HG03103 (cell line): ENCODE measurements around the gene KAT6B.
"Not testable (repeated sequence)": the region's sequence is repeated elsewhere in the genome, so short reads cannot be mapped to it uniquely, and the experiment has no call there.

Experiments
- ATAC-seq: cut with Tn5 transposase; IDR thresholded peaks from one replicate; pipeline ENCODE4 v1.9.1; 2021; ENCODE audit warnings: low read depth; ENCODE audit not compliant: unreplicated experiment

The KAT6B gene

GRCh38 chr10:74883428-74883827 lies 57.0 kb downstream of the KAT6B start:
- no peak for ATAC-seq

- ATAC-seq = no peak
These were observed 61.3 kb downstream of the KAT6B start for GRCh38 chr10:74887614-74888284.

- no peak for ATAC-seq
These were observed 62.7 kb downstream of the KAT6B start for GRCh38 chr10:74888962-74889661.

- no peak for ATAC-seq
These were observed 63.2 kb downstream of the KAT6B start for GRCh38 chr10:74889662-74889998.

- ATAC-seq = no peak
These were observed 64.1 kb downstream of the KAT6B start for GRCh38 chr10:74890460-74890859.

- ATAC-seq = no peak
These were observed 64.7 kb downstream of the KAT6B start for GRCh38 chr10:74891053-74891452.

- no peak for ATAC-seq
These were observed 66.4 kb downstream of the KAT6B start for GRCh38 chr10:74892839-74893238.

- ATAC-seq = not testable (repeated sequence)
These were observed 66.9 kb downstream of the KAT6B start for GRCh38 chr10:74893329-74893728.

GRCh38 chr10:74896788-74897527 lies 70.6 kb downstream of the KAT6B start:
- no peak for ATAC-seq

- peak; percentile 63 for ATAC-seq
These were observed 72.0 kb downstream of the KAT6B start for GRCh38 chr10:74898201-74898976.

- no peak for ATAC-seq
These were observed 73.9 kb downstream of the KAT6B start for GRCh38 chr10:74900297-74900696.

GRCh38 chr10:74901301-74901700 lies 74.9 kb downstream of the KAT6B start:
- ATAC-seq = no peak

GRCh38 chr10:74901867-74902450 lies 75.6 kb downstream of the KAT6B start:
- no peak for ATAC-seq

- ATAC-seq = no peak
These were observed 77.1 kb downstream of the KAT6B start for GRCh38 chr10:74903491-74903890.

- no peak for ATAC-seq
These were observed 80.3 kb downstream of the KAT6B start for GRCh38 chr10:74906611-74907198.

GRCh38 chr10:74909670-74910069 lies 83.3 kb downstream of the KAT6B start:
- no peak for ATAC-seq

- no peak for ATAC-seq
These were observed 84.0 kb downstream of the KAT6B start for GRCh38 chr10:74910241-74910975.

GRCh38 chr10:74910976-74911350 lies 84.6 kb downstream of the KAT6B start:
- no peak for ATAC-seq

GRCh38 chr10:74912182-74912581 lies 85.8 kb downstream of the KAT6B start:
- no peak for ATAC-seq

GRCh38 chr10:74912682-74913081 lies 86.3 kb downstream of the KAT6B start:
- ATAC-seq = no peak
